ENCODE results near the gene COL6A3.

Gene COL6A3

GRCh38 chr2:237345891-237346640 lies 67.9 kb downstream of the COL6A3 start:
- no peak for DNase-seq (ENCODE audit: low read depth in 2 of 2)

- no peak for DNase-seq (ENCODE audit: low read depth in 2 of 2)
Measured at GRCh38 chr2:237345411-237345810, 68.6 kb downstream of the COL6A3 start.

GRCh38 chr2:237344942-237345341 lies 69.0 kb downstream of the COL6A3 start:
- DNase-seq (ENCODE audit: low read depth in 2 of 2): no peak

GRCh38 chr2:237343993-237344392 lies 70.0 kb downstream of the COL6A3 start:
- DNase-seq (ENCODE audit: low read depth in 2 of 2): no peak

GRCh38 chr2:237341872-237342271 lies 72.1 kb downstream of the COL6A3 start:
- no peak for DNase-seq (ENCODE audit: low read depth in 2 of 2)

- no peak for DNase-seq (ENCODE audit: low read depth in 2 of 2)
Measured at GRCh38 chr2:237337586-237337985, 76.4 kb downstream of the COL6A3 start.

- DNase-seq (ENCODE audit: low read depth in 2 of 2): no peak
Measured at GRCh38 chr2:237336131-237336530, 77.8 kb downstream of the COL6A3 start.

- no peak for DNase-seq (ENCODE audit: low read depth in 2 of 2)
Measured at GRCh38 chr2:237333748-237334147, 80.2 kb downstream of the COL6A3 start.

GRCh38 chr2:237330541-237330940 lies 83.4 kb downstream of the COL6A3 start:
- no peak for DNase-seq (ENCODE audit: low read depth in 2 of 2)

GRCh38 chr2:237327175-237327950 lies 86.6 kb downstream of the COL6A3 start:
- no peak for DNase-seq (ENCODE audit: low read depth in 2 of 2)

GRCh38 chr2:237326266-237327171 lies 87.4 kb downstream of the COL6A3 start:
- no peak for DNase-seq (ENCODE audit: low read depth in 2 of 2)

GRCh38 chr2:237324837-237325236 lies 89.1 kb downstream of the COL6A3 start:
- DNase-seq (ENCODE audit: low read depth in 2 of 2): no peak

- no peak for DNase-seq (ENCODE audit: low read depth in 2 of 2)
Measured at GRCh38 chr2:237324405-237324831, 89.5 kb downstream of the COL6A3 start.

- no peak for DNase-seq (ENCODE audit: low read depth in 2 of 2)
Measured at GRCh38 chr2:237323656-237324055, 90.3 kb downstream of the COL6A3 start.

- no peak for DNase-seq (ENCODE audit: low read depth in 2 of 2)
Measured at GRCh38 chr2:237322564-237322963, 91.4 kb downstream of the COL6A3 start.

- DNase-seq (ENCODE audit: low read depth in 2 of 2): no peak
Measured at GRCh38 chr2:237321746-237322145, 92.2 kb downstream of the COL6A3 start.

- DNase-seq (ENCODE audit: low read depth in 2 of 2): no peak
Measured at GRCh38 chr2:237320801-237321560, 93.0 kb downstream of the COL6A3 start.

GRCh38 chr2:237319887-237320286 lies 94.1 kb downstream of the COL6A3 start:
- DNase-seq (ENCODE audit: low read depth in 2 of 2): no peak

- DNase-seq (ENCODE audit: low read depth in 2 of 2): no peak
Measured at GRCh38 chr2:237319086-237319820, 94.7 kb downstream of the COL6A3 start.

GRCh38 chr2:237316339-237316738 lies 97.6 kb downstream of the COL6A3 start:
- DNase-seq (ENCODE audit: low read depth in 2 of 2): no peak

GRCh38 chr2:237315829-237316225 lies 98.1 kb downstream of the COL6A3 start:
- DNase-seq (ENCODE audit: low read depth in 2 of 2): no peak
